Stimulated activated CD4-positive, alpha-beta T cell treated with anti-CD3 and anti-CD28 coated beads, TNF-alpha, amount 100 ng/mL, for 1 hour (primary cell): ENCODE results near the gene NEGR1.

Experiments used
- DNase-seq, 3 donors: peaks; one replicate each; pipeline ENCODE4 v3.0.0-alpha.2; 2020; ENCODE audit warnings: low read depth in 3 of 3, low spot score in 1 of 3

NEGR1 gene

DNA sequence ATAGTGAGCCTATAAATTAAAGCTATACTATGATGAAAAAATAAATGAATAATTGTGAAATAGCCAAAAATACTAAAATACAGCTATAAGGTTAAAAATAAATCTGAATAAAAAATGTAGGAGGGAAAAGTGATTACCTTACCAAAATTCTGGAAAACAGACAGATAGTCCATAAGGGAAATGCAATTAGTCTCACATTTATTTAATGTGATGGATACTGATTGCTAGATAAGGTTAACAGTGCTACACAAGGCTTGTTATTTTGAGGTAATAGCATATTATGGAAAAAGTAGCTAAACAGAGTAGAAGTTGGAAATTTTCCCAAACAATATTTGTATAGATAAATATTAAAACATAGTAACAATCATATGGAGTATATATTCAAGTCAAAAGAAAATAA, 413.0 kb downstream of the NEGR1 start:
- no peak for DNase-seq

DNA sequence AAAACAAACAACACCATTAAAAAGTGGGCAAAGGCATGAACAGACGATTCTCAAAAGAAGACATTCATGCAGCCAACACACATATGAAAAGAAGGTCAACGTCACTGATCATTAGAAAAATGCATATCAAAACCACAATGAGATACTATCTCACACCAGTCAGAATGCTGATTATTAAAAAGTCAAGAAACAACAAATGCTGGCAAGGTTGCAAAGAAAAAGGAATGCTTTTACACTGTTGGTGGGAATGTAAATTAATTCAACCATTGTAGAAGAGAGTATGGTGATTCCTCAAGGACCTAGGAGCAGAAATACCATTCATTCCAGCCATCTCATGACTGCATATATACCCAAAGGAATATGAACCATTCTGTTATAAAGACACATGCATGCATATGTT, 419.6 kb downstream of the NEGR1 start:
- no peak for DNase-seq

DNA sequence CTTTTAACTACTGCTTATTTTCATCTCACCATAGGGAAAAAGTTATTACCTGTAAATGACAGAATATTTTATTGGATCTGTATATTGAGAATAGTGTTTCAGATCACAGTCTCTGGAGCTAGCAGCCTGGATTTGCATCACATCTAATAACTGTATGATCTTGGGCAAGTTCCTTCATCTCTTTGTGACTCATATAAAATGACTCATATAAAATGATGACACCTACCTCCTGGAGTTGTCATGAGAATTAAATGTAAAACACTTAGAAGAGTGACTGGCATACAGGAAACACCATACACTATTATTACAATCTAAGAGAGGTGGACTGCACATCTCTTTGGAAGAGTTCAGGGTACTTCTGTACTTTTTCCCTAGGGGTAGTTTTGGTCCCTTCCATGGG, 421.3 kb downstream of the NEGR1 start:
- DNase-seq: no peak

DNA sequence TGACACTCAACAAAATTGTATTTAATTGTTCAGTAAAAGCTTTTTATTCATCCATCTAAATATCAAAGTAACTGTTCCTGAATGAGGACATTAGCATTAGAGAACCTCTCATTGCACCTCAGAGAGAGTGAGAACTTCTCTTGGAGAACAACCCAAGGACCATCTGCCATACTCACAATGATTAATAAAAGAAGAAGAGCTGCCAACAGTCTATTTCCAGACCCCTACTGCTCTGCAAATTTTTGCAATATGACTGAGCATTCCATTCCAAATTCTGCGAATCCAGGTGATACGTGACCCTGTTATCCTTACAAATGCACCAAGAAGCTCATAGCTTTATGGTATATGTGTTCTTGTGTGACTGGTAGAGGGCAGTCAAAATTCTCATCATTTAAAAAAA, 422.5 kb downstream of the NEGR1 start:
- no peak for DNase-seq

DNA sequence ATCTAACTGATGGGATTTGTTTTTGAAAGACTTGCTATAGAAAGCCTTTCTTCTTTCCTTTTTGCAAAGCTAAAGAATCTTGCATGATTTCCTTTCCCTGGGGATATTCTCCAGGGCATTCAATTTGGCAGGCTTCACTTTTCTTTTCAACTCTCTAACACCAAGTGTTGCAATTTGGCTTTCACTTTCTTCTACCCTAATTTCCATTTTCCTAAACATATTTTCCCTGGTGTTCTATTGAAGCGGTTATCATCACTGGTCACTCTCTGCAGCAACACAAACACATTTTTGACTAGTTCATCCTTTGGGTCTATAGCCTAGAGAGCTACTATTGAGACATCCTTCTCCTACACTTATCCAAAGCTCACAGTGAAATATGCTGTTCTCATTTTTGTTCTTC, 424.5 kb downstream of the NEGR1 start:
- DNase-seq: no peak

DNA sequence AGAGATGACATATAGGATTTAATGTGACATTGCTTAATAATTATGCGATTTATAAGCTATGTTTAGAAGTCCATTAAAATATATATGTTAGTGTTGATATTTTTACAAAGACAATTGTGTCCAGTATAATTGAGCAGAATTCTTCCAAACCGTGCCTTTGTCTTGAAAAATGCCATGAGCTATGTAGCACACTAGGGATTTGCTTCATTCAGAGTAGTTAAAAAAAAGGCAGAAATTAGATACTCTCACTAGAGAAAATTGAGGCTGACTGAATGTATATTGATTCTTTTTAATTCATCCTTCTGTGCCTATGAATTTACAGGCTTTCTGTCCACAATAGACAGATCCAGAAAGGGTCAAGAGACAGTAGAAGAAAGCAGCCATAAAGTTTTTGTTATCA, 429.0 kb downstream of the NEGR1 start:
- DNase-seq: no peak

DNA sequence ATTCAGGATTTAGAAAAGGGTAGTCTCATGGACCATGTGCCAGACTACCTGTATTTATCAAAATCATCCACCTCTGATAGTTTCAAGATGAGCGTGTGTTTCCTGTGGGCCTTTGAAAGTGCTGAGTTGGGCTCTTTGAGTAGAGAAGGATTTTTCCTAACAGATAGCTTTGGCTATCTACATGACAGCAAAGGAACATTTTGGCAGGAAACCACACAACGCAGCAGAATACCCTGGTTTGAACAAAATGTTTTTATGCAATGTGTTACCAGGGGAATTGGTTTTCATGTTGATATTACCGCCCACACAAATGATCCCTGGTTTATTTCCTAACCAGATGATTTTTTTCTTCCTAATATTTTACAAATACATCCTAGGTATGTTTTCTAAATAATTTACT, 431.4 kb downstream of the NEGR1 start:
- no peak for DNase-seq

DNA sequence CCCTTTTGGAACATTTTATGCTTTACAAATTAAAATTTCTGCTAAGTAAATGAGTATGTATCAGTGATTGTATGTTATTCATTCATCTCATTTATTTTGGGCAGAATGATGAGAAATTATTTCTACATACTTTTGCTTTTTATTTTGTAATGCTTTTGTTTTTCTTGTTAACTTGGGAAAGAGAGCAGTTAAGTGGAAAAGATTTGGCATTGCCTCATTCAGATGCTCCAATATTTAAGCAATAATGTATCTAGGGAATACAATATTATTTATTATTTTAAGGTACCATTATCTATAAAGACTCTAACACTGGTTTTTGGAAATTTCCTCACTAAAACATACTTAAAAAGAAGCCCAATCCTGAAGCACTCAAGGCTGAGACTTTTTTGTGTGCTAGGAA, 431.8 kb downstream of the NEGR1 start:
- no peak for DNase-seq

DNA sequence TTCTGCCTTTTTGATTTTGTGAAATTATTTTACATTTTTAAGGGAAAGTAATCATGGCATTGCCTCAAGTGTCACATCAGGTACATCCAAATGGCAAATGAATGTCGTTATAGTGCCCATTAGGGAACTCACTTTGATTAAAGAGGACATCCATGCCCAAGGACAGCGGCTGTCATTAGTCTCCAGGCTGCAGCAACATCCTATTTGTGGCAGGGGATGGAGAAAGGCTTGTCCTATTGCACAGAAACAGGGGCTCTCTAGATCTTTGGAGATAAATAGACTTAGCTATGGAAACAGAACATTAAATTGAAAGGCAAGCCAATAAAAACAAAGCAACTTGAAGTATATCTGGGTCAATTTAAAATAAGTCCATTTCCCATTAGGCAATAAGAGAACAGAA, 439.3 kb downstream of the NEGR1 start:
- DNase-seq: no peak

DNA sequence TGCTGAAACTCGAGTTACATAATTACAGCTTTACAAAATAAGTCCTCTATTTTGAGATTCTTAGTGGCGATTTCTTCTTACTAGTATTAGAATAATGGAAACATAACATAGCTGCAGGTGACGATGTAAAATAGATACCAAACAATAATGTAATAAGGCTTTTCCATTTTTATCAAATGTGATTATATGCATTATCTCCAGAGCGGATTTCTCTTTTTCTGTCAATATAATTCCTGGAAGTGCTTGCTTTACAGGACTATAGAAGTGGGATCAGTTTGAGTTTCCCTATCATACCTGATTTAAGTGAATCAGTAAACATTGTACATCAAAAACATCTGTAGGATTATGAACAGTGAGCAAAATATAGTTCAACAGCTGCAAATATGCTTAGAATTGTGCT, 442.5 kb downstream of the NEGR1 start:
- DNase-seq: no peak

DNA sequence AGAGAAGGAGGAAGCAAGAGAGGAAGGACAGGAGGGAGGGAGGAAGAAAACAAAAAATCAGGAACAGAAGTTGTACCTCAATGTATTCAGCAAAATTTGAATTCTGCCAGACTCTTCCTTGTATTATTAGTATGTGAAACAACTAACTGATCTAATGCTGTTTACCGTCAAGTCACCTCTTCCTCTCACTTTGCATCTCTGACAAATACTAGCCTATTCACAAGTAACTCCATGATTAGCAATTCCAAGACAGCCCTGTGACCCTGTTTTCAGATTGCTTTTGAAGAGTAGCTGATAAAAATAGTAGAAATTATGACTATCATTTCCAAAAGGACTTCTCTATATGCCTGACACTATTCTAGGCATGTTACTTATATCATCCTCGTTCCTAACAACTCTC, 445.4 kb downstream of the NEGR1 start:
- no peak for DNase-seq

DNA sequence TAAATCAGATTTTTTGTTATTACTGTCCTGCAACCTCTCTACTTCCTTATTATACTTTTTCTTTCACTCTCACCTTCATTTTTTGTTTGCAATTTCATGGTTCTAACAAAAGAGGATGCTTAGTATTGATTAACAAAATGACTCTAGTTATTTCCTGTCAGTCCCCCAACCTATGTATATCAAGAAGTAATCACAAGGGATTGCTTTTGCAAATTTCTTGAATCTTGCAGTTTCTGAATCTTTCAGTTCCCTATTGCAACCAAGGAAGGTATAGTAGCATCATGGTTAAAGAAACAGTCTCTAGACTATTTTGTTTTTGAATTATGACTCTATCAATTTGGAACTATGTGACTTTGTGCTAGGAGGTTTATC, 446.9 kb downstream of the NEGR1 start:
- DNase-seq: no peak

DNA sequence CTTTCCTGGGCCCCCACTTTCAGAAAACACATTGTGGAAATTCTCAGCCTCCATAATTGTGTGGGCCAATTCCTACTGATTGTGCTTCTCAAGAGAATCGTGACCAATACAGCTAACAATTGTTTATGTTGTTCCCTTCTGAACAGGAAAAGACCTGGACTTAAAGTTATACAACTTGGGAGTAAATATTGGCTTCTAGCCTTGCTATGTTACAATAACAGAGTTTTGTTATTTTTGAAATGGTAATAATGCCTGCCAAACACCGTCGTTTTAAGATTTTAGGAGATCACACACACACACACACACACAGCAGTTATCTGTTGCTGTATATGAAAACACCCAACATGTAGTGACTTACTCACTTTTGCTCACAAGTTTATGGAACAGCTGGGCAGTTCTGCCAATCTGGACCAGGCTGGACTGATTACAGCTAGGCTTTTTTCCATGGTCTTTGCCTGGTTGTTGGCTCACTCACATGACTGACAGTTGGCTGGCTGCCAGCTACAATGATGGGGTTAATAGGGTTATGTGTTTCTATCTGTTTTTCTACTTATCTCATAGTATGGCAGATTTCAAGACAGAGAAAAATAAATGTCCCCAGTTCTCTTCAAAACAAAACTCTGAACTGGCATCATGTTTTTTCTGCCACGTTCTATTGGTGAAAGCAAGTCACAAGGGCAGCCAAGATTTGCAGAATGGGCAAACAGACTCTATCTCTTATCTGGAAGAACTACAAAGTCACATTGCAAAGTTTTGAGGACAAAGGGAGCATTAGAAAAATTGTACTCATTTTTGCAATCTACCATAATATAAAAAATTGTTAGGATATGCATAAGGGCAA, 447.5 kb downstream of the NEGR1 start:
- DNase-seq: no peak

DNA sequence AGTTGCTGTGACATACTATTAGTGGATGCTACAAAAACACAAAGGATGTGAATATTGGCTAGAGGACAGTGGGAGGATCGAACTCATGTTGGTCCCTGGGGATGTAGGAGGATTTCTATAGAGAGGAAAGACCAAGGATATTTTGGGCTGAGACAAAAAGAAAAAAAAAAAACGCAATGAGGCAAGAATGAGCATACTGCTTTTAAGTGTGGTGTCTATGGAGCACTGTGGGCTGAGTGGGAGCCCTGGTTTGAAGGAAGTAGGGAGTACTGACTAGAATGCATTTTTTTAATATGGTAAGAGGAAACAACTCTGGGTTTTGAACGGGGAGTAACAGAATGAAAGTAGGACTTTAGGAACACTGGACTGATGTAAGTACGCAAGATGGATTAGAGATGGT, 450.7 kb downstream of the NEGR1 start:
- DNase-seq: no peak

DNA sequence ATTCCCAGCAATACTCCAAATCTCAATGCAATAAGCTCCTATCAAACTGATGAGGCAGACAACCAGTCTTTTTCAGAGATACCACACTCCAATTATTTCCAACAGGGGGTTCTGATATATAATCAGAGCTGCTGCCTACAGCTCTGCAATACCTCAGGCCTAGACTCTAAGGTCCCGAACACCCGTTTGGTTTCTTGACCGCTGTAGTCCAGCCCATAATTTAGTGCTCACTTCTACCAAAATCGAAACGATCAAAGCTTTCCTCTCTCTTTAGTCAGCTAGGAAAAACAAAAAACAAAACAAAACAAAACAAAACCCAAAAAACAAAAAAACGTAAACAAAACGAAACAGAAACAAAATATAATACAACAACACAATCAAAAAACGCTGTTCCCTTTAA, 453.0 kb downstream of the NEGR1 start:
- no peak for DNase-seq

DNA sequence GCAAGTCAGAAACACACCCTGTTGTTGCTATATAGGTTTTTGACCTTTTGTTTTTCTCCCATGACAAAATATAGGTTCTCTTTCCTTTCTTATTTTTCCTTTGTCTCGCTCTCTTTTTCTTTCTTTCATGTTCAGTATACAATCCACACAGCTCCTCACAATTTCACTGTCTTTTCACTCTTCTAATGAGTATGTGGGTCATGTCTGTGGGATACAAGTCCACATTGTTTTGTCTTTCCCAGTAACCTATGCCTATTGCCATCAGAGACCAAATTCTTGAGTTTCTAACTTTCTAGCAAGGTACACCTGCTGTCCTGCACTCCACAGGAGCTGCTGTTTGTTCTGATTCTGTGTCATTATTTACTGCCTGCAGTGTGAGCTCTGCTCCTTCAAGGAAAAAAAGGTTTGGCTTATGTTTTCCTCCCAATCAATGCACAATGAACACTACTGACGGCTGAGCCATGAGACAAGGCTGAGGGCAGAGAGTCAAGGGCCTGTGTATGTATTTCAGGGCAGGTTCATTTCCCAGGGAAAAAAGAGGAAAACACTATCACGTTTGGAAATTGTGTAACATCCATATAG, 453.8 kb downstream of the NEGR1 start:
- DNase-seq: no peak

DNA sequence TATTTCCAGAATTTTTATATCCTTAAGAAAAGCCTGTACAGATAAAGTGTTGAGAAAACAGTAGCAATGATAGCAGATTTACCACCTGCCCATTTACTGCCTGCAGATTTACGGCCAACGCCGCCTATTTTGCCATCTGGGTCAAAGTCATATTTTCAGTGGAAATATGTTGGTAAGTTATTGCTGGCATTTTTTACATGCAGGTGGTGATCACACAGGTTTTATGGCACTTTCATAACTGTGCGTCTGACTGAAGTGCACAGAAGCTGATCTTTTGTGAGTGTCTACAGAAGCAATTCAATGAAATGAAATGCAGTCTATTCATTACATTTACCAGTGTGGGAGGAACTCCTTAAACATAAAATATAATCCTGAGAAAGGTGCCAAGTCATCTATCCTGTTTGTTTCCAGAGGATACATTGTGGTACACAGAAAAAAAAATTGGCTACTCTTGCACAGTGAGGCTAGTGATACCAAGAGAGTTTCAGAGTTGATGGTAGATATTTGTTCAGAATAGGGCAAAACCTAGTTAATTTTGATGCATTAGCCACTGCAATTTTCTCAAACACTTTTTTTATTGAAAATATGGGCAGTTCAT, 458.5 kb downstream of the NEGR1 start:
- DNase-seq: no peak

DNA sequence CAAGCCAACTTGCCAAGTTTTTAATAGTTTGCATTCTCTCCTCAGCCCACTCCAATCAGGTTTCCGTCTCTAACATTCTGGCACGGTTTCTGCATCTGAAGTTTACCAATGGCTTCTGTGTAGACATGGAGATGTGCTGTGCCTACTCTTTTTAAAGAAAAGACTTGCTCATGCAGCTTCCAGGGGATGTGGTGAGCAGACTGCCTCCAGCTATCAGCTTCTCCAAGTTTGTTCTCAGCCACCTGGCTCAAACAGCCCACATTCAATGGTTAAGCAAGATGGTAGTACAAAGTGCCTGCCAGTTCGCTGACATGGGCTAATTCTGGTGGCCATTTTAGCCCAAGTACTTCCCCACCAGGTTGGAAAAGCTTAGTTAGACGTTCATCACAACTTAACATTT, 465.3 kb downstream of the NEGR1 start:
- no peak for DNase-seq

DNA sequence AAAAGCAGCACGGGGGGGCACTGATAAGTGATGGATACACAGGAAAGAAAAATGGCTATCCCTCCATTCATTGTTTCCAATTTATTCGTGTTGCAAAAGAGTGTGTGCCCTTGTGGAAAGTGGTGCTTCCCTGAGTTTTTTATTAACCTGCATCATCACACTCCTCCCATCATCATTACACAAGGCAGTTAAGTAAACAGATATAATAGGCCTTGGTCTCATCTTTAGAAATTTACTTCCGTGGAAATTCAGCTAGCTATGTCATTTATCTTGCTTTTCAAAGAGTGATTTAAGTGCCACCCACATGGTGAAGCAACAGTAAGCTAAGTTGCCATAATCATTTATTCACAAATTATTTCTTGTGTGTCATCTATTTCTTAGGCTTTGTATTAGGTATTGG, 473.3 kb downstream of the NEGR1 start:
- no peak for DNase-seq

DNA sequence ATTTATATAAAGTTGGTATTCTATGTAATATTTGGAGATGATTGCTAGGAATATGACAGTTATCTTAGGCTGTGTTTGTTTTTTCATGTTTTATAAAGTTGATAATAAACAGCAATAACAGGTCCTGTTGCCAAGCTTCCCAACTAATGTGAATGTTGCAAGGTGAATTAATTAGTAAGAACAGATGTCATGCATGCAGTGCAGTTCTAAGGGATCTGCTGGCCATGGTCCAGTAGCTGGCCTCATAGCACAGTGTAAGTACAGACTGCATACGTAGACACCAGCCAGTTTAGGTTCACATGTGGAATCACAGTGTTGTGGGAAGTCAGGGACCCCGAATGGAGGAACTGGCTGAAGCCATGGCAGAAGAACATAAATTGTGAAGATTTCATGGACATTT, 478.2 kb downstream of the NEGR1 start:
- no peak for DNase-seq

DNA sequence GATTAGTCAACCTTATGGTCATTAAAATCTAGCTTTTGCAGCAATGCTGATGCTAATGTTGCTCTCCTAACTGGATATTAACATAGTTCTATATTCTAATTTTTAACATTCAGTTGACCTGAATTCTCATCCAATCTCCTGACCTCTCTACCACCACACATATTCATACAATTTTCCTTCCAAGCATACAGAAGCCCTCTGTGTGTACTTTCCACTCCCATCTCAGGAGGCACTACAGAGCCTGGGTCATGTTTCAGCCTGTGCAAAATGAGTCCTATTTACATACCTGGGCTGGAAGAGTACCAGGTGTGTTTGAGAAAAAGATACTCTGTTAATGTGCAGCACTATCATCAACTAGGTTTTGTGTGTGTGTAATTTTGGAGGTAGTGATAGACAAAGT, 486.3 kb downstream of the NEGR1 start:
- DNase-seq: no peak

DNA sequence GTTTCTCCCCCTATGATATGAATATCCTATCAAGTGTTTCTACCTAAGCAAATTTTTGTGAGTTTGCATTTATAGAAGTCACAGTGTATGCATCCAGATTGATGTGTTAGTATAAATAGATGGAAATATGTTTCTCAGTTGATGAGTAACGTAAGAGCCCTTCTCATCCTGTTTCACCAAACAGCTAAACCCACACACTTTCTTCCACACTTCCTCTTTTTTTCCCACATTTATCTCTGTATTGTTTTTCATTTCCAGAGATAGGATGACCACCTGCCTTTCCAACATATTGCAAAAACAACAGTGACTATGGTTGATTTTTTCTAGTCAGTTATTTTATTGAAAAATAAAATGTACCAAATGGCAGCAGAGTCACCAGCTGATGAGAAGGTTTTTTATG, 490.1 kb downstream of the NEGR1 start:
- DNase-seq: no peak

DNA sequence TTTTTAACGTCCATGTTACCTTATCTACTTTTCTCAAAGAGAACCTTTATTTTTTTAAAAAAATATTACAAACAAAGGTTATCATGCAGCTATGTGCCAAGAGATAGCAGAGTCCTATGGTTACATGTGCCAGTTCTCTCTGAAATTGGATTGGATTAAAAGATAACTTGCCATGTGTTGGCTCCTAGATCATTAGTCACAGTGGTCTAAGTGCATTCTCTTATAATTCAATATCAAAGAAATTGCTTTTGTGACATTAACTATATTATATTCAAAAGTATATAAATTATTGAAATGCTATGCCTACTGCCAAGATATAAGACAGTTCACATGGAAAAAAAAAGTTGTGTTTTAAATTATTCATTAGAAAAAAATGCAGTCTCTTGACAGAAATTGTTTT, 494.2 kb downstream of the NEGR1 start:
- DNase-seq: no peak
